ENCODE measurements around the gene HMGCL. TPM values are rescaled to one million over a fixed set of nuclear protein-coding genes. Genes with fewer than 3 reads are reported as not detected.

Gene HMGCL
- total and polyA plus RNA-seq, 2 of the 13 experiments (the other 11 are each of a cell fraction or from before 2014, with no cell fraction given), result 21.3 to 41.4 TPM

DNA sequence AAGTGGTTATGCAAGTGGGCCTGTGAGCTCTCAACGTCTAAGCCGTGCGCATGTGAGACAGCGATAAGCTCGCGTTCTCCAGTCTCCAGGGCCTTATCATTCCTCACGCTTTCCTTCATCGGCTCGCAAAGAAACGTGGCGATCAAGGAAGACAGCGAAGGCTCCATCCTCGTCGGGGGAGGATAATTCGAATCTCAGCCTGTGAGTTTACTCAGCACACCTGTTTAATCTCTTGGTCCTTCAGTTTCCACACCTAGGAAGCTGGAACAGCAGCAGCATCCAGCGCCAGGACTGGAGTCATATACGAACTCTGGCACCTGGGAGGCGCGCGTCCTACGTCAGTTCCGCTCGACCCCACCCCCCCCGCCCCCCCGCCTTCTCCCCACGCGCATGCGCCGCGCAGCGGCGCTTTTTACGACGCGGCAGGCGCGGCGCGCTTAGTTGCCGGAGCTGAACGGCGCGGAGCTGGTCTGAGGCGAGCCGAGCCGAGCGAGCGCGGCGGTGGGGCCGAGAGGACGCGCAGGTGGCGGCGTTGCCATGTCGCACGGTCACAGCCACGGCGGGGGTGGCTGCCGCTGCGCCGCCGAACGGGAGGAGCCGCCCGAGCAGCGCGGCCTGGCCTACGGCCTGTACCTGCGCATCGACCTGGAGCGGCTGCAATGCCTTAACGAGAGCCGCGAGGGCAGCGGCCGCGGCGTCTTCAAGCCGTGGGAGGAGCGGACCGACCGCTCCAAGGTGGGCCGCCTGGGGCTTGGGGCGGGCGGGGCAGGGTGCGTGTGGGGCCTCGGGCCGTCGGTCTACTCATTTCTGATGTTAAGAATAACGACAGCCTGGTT lies 47.0 kb downstream of the HMGCL start, which contains the start of gene PITHD1 (continued):
- TF ChIP-seq, protein P1, sequence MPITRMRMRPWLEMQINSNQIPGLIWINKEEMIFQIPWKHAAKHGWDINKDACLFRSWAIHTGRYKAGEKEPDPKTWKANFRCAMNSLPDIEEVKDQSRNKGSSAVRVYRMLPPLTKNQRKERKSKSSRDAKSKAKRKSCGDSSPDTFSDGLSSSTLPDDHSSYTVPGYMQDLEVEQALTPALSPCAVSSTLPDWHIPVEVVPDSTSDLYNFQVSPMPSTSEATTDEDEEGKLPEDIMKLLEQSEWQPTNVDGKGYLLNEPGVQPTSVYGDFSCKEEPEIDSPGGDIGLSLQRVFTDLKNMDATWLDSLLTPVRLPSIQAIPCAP (CRISPR knock-in tag; IDR thresholded peaks at IDR 0.05; ENCODE audit: low read depth), result peak; percentile 48; the same call in 1 of the 2 replicates
- TF ChIP-seq, protein P2, sequence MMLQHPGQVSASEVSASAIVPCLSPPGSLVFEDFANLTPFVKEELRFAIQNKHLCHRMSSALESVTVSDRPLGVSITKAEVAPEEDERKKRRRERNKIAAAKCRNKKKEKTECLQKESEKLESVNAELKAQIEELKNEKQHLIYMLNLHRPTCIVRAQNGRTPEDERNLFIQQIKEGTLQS (CRISPR knock-in tag; IDR thresholded peaks at IDR 0.05), result no peak
- TF ChIP-seq ONECUT2 (CRISPR knock-in tag; IDR thresholded peaks at IDR 0.05), result 0 out of 2 replicates have a peak, but pooled peaks have one; percentile 5
- TF ChIP-seq, protein P3, sequence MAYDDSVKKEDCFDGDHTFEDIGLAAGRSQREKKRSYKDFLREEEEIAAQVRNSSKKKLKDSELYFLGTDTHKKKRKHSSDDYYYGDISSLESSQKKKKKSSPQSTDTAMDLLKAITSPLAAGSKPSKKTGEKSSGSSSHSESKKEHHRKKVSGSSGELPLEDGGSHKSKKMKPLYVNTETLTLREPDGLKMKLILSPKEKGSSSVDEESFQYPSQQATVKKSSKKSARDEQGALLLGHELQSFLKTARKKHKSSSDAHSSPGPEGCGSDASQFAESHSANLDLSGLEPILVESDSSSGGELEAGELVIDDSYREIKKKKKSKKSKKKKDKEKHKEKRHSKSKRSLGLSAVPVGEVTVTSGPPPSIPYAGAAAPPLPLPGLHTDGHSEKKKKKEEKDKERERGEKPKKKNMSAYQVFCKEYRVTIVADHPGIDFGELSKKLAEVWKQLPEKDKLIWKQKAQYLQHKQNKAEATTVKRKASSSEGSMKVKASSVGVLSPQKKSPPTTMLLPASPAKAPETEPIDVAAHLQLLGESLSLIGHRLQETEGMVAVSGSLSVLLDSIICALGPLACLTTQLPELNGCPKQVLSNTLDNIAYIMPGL (CRISPR knock-in tag; IDR thresholded peaks at IDR 0.05; ENCODE audit: borderline replicate concordance in 1 of 2, low read depth in 1 of 2), result peak; percentile 68 to 73
- peak; percentile 20; the same call in 1 of the 2 replicates for TF ChIP-seq ZSCAN30 (CRISPR knock-in tag; IDR thresholded peaks at IDR 0.05)
- TF ChIP-seq NCOA2 (CRISPR knock-in tag; IDR thresholded peaks at IDR 0.05), result peak; percentile 41; the same call in 1 of the 2 replicates
- no peak for TF ChIP-seq SOX6 (IDR thresholded peaks at IDR 0.05)
- peak; percentile 48 for TF ChIP-seq SOX6 (CRISPR knock-in tag; IDR thresholded peaks at IDR 0.05)
- TF ChIP-seq, protein P4, sequence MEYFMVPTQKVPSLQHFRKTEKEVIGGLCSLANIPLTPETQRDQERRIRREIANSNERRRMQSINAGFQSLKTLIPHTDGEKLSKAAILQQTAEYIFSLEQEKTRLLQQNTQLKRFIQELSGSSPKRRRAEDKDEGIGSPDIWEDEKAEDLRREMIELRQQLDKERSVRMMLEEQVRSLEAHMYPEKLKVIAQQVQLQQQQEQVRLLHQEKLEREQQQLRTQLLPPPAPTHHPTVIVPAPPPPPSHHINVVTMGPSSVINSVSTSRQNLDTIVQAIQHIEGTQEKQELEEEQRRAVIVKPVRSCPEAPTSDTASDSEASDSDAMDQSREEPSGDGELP (IDR thresholded peaks at IDR 0.05; ENCODE audit: borderline replicate concordance, low read depth), result peak; percentile 52; the same call in 1 of the 2 replicates
- TF ChIP-seq POLR2G (IDR thresholded peaks at IDR 0.05; ENCODE audit: low read depth, low read length), result peak; percentile 92
- 0 out of 2 replicates have a peak, but pooled peaks have one; percentile 14 for TF ChIP-seq MTF1 (CRISPR knock-in tag; IDR thresholded peaks at IDR 0.05)
- peak; percentile 53 for TF ChIP-seq ETV5 (CRISPR knock-in tag; IDR thresholded peaks at IDR 0.05; ENCODE audit: borderline replicate concordance)
- 0 out of 2 replicates have a peak, but pooled peaks have one; percentile 38 for TF ChIP-seq ZNF230 (CRISPR knock-in tag; IDR thresholded peaks at IDR 0.05)
- no peak for TF ChIP-seq RELA (CRISPR knock-in tag; IDR thresholded peaks at IDR 0.05)
- TF ChIP-seq, protein P5, sequence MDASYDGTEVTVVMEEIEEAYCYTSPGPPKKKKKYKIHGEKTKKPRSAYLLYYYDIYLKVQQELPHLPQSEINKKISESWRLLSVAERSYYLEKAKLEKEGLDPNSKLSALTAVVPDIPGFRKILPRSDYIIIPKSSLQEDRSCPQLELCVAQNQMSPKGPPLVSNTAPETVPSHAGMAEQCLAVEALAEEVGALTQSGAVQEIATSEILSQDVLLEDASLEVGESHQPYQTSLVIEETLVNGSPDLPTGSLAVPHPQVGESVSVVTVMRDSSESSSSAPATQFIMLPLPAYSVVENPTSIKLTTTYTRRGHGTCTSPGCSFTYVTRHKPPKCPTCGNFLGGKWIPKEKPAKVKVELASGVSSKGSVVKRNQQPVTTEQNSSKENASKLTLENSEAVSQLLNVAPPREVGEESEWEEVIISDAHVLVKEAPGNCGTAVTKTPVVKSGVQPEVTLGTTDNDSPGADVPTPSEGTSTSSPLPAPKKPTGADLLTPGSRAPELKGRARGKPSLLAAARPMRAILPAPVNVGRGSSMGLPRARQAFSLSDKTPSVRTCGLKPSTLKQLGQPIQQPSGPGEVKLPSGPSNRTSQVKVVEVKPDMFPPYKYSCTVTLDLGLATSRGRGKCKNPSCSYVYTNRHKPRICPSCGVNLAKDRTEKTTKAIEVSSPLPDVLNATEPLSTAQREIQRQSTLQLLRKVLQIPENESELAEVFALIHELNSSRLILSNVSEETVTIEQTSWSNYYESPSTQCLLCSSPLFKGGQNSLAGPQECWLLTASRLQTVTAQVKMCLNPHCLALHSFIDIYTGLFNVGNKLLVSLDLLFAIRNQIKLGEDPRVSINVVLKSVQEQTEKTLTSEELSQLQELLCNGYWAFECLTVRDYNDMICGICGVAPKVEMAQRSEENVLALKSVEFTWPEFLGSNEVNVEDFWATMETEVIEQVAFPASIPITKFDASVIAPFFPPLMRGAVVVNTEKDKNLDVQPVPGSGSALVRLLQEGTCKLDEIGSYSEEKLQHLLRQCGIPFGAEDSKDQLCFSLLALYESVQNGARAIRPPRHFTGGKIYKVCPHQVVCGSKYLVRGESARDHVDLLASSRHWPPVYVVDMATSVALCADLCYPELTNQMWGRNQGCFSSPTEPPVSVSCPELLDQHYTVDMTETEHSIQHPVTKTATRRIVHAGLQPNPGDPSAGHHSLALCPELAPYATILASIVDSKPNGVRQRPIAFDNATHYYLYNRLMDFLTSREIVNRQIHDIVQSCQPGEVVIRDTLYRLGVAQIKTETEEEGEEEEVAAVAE (CRISPR knock-in tag; IDR thresholded peaks at IDR 0.05; ENCODE audit: borderline replicate concordance), result peak; percentile 65; the same call in 1 of the 2 replicates
- TF ChIP-seq NR2F2 (IDR thresholded peaks at IDR 0.05; ENCODE audit: borderline replicate concordance, low read depth), result 0 out of 2 replicates have a peak, but pooled peaks have one; percentile 21
- TF ChIP-seq, protein P6, sequence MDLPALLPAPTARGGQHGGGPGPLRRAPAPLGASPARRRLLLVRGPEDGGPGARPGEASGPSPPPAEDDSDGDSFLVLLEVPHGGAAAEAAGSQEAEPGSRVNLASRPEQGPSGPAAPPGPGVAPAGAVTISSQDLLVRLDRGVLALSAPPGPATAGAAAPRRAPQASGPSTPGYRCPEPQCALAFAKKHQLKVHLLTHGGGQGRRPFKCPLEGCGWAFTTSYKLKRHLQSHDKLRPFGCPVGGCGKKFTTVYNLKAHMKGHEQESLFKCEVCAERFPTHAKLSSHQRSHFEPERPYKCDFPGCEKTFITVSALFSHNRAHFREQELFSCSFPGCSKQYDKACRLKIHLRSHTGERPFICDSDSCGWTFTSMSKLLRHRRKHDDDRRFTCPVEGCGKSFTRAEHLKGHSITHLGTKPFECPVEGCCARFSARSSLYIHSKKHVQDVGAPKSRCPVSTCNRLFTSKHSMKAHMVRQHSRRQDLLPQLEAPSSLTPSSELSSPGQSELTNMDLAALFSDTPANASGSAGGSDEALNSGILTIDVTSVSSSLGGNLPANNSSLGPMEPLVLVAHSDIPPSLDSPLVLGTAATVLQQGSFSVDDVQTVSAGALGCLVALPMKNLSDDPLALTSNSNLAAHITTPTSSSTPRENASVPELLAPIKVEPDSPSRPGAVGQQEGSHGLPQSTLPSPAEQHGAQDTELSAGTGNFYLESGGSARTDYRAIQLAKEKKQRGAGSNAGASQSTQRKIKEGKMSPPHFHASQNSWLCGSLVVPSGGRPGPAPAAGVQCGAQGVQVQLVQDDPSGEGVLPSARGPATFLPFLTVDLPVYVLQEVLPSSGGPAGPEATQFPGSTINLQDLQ (CRISPR knock-in tag; IDR thresholded peaks at IDR 0.05), result peak; percentile 63; the same call in 1 of the 2 replicates
